Brain microvascular endothelial cell (primary cell): ENCODE data around the gene STRIP1.
A peak's percentile ranks its signal among the peaks of the same experiment; 100 is the strongest.

ENCODE experiments used
- DNase-seq: peaks from one replicate; pipeline ENCODE4 v3.0.0-alpha.2; 2020
- H3K27ac ChIP-seq: fragments of 250-450 bp; sonication (Bioruptor Pico); 2 replicates; pipeline ENCODE4 v1.5.1; 2020; ENCODE audit warnings: mild to moderate bottlenecking, moderate library complexity
- H3K27me3 ChIP-seq: fragments of 250-450 bp; sonication (Bioruptor Pico); replicated peaks from 2 replicates; pipeline ENCODE4 v1.5.1; 2020; ENCODE audit warnings: mild to moderate bottlenecking
- H3K36me3 ChIP-seq: fragments of 250-450 bp; sonication (Bioruptor Pico); replicated peaks from 2 replicates; pipeline ENCODE4 v1.5.1; 2020; ENCODE audit warnings: mild to moderate bottlenecking
- H3K4me3 ChIP-seq: 2 replicates; pipeline ENCODE4 v1.5.1; 2011; ENCODE audit warnings: low read depth, mild to moderate bottlenecking, control low read depth, low read length, moderate library complexity
- CTCF ChIP-seq: IDR thresholded peaks from 2 replicates; pipeline ENCODE4 v1.5.1; 2011; ENCODE audit warnings: low read depth, mild to moderate bottlenecking, moderate library complexity, low read length, control low read depth, inconsistent platforms; ENCODE audit errors: missing control alignments
- in situ Hi-C: cut with HindIII; loops from 2 replicates; pipeline ENCODE4 v1.10.0; 2017; ENCODE audit warnings: low sequenced_read_pairs, low pct_ligation_motif_present

The STRIP1 gene

GRCh38 chr1:110049801-110050601, 15.6 kb downstream of the STRIP1 start:
- Histone ChIP-seq H3K27ac (no peak overlapping the region), H3K4me3 (no peak overlapping the region), H3K27me3 (no peaks in the 10 kb centered on the region), H3K36me3 (peaks cover 90% of the 10 kb centered on the region)
- TF ChIP-seq CTCF = no peak
- DNase-seq = no peak
- in situ Hi-C loops = no loop called here

GRCh38 chr1:110050602-110051261, 16.3 kb downstream of the STRIP1 start:
- TF ChIP-seq CTCF = no peak

GRCh38 chr1:110051262-110051648, 16.8 kb downstream of the STRIP1 start:
- peaks cover 86% of the 10 kb centered on the region for H3K36me3 ChIP-seq
- peak overlapping the region; percentile 21 for H3K27ac ChIP-seq
- in situ Hi-C loops = no loop called here
- no peaks in the 10 kb centered on the region for H3K27me3 ChIP-seq
- no peak for DNase-seq
- no peak for TF ChIP-seq CTCF
- H3K4me3 ChIP-seq = no peak overlapping the region

More at GRCh38 chr1:110050602-110051261, 16.3 kb downstream of the STRIP1 start:
- Histone ChIP-seq H3K36me3 (peaks cover 86% of the 10 kb centered on the region), H3K27me3 (no peaks in the 10 kb centered on the region), H3K27ac (peak overlapping the region; percentile 21), H3K4me3 (no peak overlapping the region)
- no peak for DNase-seq
- in situ Hi-C loops = no loop called here

- Histone ChIP-seq H3K4me3 (no peak overlapping the region), H3K27me3 (no peaks in the 10 kb centered on the region), H3K36me3 (peaks cover 77% of the 10 kb centered on the region), H3K27ac (no peak overlapping the region)
- peak; percentile 98 for TF ChIP-seq CTCF
- in situ Hi-C loops = no loop called here
- DNase-seq = peak; percentile 47
These were observed 19.4 kb downstream of the STRIP1 start for GRCh38 chr1:110053552-110054428.

GRCh38 chr1:110055493-110056284, 21.3 kb downstream of the STRIP1 start:
- no peaks in the 10 kb centered on the region for H3K27me3 ChIP-seq
- H3K36me3 ChIP-seq = peaks cover 62% of the 10 kb centered on the region
- H3K4me3 ChIP-seq = no peak overlapping the region
- DNase-seq = peak; percentile 67
- TF ChIP-seq CTCF = no peak
- in situ Hi-C loops = no loop called here
- H3K27ac ChIP-seq = peak overlapping the region; percentile 27
